Gastrocnemius medialis (tissue), 4 donors: ENCODE data around the gene CD1C. TPM values are rescaled to one million over a fixed set of nuclear protein-coding genes. Genes with fewer than 3 reads are reported as not detected.

Experiments used
- ATAC-seq, 2 donors: fragments of 150-250 bp; one replicate each; pipeline ENCODE4 v1.9.1; 2016
- DNase-seq, 2 donors: peaks; one replicate each; pipeline ENCODE4 v3.0.0-alpha.2; 2019
- H3K27ac ChIP-seq, 4 donors: fragments of 200-600 bp; sonication (generic); 1 replicate in 1 of 4; 2 replicates in 3 of 4; pipeline ENCODE4 v1.5.1; 2016 to 2018; ENCODE audit warnings: mild to moderate bottlenecking in 2 of 4, moderate library complexity in 1 of 4
- H3K27me3 ChIP-seq, 3 donors: fragments of 200-600 bp; sonication (generic) in 2 of 3; 1 replicate in 1 of 3; 2 replicates in 2 of 3; pipeline versions ENCODE4 v1.5.1 to v1.6.0; 2016 to 2019; ENCODE audit warnings: mild to moderate bottlenecking in 1 of 3, moderate library complexity in 1 of 3
- H3K36me3 ChIP-seq, 2 donors: fragments of 200-600 bp; sonication (generic) in 1 of 2; one replicate each; pipeline ENCODE4 v1.5.1; 2017 to 2018
- H3K4me1 ChIP-seq, 2 donors: fragments of 200-600 bp; sonication (generic) in 1 of 2; one replicate each; pipeline ENCODE4 v1.5.1; 2016 to 2017; ENCODE audit warnings: mild to moderate bottlenecking in 2 of 2
- H3K4me3 ChIP-seq, 4 donors: fragments of 200-600 bp; sonication (generic) in 3 of 4; 1 replicate in 1 of 4; 2 replicates in 3 of 4; pipeline ENCODE4 v1.5.1; 2016 to 2019; ENCODE audit warnings: mild to moderate bottlenecking in 2 of 4
- H3K9me3 ChIP-seq, 3 donors: fragments of 200-600 bp; sonication (generic) in 2 of 3; 1 replicate in 1 of 3; 2 replicates in 2 of 3; pipeline ENCODE4 v1.5.1; 2016 to 2019
- POLR2A ChIP-seq, 2 donors: fragments of 450-650 bp; IDR thresholded peaks; one replicate each; pipeline ENCODE4 v1.6.1; 2017; ENCODE audit warnings: antibody characterized with exemption in 2 of 2, mild to moderate bottlenecking in 2 of 2, moderate library complexity in 2 of 2
- in situ Hi-C, 4 donors: fragments of 200-750 bp; cut with MboI; loops; one replicate each; pipeline versions ENCODE4 v1.15.0 to v1.8.0; 2017; ENCODE audit warnings: low sequenced_read_pairs in 4 of 4
- intact Hi-C: fragments of 100-400 bp; cut with DNase I; formaldehyde crosslinking; loops from one replicate; pipeline ENCODE4 v1.15.1; 2023; ENCODE audit warnings: low total_unique reads
- total RNA-seq, 4 donors: library from RNA; depleted of rRNA; stranded (reverse); fragments of >200 nt; gene quantifications; one replicate each; pipeline versions ENCODE4 v1.1.0 to v1.2.3, GENCODE V29; 2016
- TF ChIP-seq, protein P1 (sequence below), 5 experiments: fragments of 450-650 bp in 3 of 5; fragments of 200-600 bp in 2 of 5; sonication (generic) in 2 of 5; IDR thresholded peaks in 4 of 5; conservative IDR thresholded peaks in 1 of 5; 1 replicate in 4 of 5; 2 replicates in 1 of 5; pipeline ENCODE4 v1.5.1; 2016 to 2019; ENCODE audit warnings: antibody characterized with exemption in 5 of 5, mild to moderate bottlenecking in 3 of 5, moderate library complexity in 3 of 5

The CD1C gene
- total RNA-seq, 4 donors from 2014 or later, result 0.35 TPM; not detected in 3

DNA sequence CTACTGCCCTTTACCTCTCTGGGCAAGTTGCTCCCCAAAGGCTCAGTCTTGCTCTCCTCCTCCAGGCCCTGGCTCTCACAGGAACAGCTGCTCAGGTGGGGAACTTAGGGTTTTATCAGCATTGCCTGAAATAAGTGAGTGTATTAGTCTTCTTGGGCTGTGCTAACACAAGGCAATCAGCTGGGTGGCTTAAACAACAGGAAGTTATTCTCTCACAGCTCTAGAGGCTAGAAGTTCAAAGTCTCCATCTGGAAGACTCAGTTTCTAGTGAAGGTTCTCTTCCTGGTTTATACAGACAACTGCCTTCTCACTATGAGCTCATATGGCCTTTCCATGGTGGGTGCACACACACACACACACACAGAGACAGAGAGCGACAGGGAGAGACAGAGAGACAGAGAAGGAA, 2.8 kb upstream of the CD1C start:
- ATAC-seq (no peak), DNase-seq (no peak)
- H3K4me3 ChIP-seq, result no peak overlapping the region
- no peaks in the 10 kb centered on the region for H3K27me3 ChIP-seq
- intact Hi-C loops, result no loop called here
- H3K36me3 ChIP-seq, result no peaks in the 10 kb centered on the region
- in situ Hi-C loops, result no loop called here
- TF ChIP-seq, protein P1, sequence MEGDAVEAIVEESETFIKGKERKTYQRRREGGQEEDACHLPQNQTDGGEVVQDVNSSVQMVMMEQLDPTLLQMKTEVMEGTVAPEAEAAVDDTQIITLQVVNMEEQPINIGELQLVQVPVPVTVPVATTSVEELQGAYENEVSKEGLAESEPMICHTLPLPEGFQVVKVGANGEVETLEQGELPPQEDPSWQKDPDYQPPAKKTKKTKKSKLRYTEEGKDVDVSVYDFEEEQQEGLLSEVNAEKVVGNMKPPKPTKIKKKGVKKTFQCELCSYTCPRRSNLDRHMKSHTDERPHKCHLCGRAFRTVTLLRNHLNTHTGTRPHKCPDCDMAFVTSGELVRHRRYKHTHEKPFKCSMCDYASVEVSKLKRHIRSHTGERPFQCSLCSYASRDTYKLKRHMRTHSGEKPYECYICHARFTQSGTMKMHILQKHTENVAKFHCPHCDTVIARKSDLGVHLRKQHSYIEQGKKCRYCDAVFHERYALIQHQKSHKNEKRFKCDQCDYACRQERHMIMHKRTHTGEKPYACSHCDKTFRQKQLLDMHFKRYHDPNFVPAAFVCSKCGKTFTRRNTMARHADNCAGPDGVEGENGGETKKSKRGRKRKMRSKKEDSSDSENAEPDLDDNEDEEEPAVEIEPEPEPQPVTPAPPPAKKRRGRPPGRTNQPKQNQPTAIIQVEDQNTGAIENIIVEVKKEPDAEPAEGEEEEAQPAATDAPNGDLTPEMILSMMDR (IDR thresholded peaks at IDR 0.05 in 4 of 5, conservative IDR thresholded peaks at IDR 0.05 in 1 of 5), result no peak
- no peak for TF ChIP-seq POLR2A (IDR thresholded peaks at IDR 0.05)
- H3K4me1 ChIP-seq, result no peaks in the 10 kb centered on the region
- no peak overlapping the region for H3K27ac ChIP-seq
- no peaks in the 10 kb centered on the region for H3K9me3 ChIP-seq

DNA sequence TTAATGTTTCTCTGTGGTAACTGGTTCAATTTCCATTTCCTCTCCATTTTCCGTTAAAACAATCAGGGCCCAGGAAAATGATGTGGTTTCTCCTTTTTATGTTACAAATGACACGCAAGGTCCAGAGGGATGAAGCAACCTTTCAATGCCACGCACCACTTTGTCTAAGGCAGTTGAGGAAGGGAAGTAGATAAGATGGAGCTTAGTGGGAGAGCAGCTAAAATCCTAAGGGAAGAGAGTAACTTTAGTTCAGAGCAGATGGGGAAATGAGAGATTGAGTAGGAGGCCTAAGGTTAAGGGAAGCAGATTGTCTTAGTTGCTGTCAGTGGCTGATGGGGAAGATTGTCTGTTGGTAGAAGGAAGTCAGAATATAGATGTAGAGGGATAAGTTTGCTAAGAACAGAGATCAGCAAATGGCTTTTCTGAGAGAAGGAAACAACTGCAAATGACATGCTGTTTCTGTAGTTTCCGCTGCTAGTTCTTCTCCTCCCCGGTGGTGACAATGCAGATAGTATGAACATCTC, 660 bp downstream of the CD1C start:
- Histone ChIP-seq H3K9me3 (no peaks in the 10 kb centered on the region), H3K36me3 (no peaks in the 10 kb centered on the region), H3K27ac (no peak overlapping the region), H3K4me1 (no peaks in the 10 kb centered on the region), H3K27me3 (no peaks in the 10 kb centered on the region), H3K4me3 (no peak overlapping the region)
- TF ChIP-seq, protein P1 (IDR thresholded peaks at IDR 0.05 in 4 of 5, conservative IDR thresholded peaks at IDR 0.05 in 1 of 5), result no peak
- no peak for TF ChIP-seq POLR2A (IDR thresholded peaks at IDR 0.05)
- no peak for ATAC-seq
- intact Hi-C loops (no loop called here), in situ Hi-C loops (no loop called here)
- no peak for DNase-seq

DNA sequence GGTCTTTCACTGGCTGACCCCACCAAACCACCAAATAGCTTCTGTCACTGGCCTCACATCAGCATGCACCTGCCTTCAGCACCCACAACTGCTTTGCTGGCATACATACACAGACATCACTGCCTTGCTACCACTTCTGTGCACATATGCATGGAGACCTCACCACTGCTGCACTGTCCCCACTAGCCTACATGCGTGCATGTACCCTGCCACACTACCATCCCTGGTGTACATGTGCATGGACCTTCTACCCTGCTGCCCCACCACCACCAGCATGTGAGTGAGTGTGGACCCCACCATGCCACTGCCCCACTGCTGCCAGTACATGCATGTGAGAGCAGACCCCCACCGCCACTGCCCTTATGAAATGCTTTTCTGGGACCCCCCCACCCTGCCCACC, 6.1 kb downstream of the CD1C start:
- H3K27me3 ChIP-seq, result no peaks in the 10 kb centered on the region
- ATAC-seq, result no peak
- in situ Hi-C loops, result no loop called here

DNA sequence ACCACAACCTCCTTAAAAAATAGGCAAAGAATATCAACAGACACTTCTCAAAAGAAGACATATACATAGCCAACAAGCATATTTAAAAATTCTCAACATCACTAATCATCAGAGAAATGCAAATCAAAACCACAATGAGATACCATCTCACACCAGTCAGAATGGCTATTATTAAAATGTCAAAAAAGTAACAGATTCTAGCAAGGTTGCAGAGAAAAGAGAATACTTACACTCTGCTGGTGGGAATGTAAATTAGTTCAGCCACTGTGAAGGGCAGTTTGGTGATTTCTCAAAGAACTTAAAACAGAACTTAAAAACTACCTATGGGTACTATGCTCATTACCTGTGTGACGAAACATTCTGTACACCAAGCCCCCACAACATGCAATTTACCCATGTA, 20.9 kb downstream of the CD1C start:
- H3K27me3 ChIP-seq, result no peaks in the 10 kb centered on the region
- peaks cover 0 to 10% (median 0%) of the 10 kb centered on the region in 3 donors for H3K9me3 ChIP-seq
- no peaks in the 10 kb centered on the region for H3K4me1 ChIP-seq
- no peak overlapping the region for H3K4me3 ChIP-seq
- in situ Hi-C loops, result no loop called here
- TF ChIP-seq, protein P1 (IDR thresholded peaks at IDR 0.05 in 4 of 5, conservative IDR thresholded peaks at IDR 0.05 in 1 of 5), result no peak
- TF ChIP-seq POLR2A (IDR thresholded peaks at IDR 0.05), result no peak
- no peak for ATAC-seq
- no peak for DNase-seq
- H3K27ac ChIP-seq, result no peak overlapping the region
- intact Hi-C loops, result no loop called here
- no peaks in the 10 kb centered on the region for H3K36me3 ChIP-seq

More for the DNA sequence above, 6.1 kb downstream of the CD1C start:
- no peaks in the 10 kb centered on the region for H3K36me3 ChIP-seq
- no peaks in the 10 kb centered on the region for H3K9me3 ChIP-seq
- H3K27ac ChIP-seq, result no peak overlapping the region
- no peak for TF ChIP-seq POLR2A (IDR thresholded peaks at IDR 0.05)
- TF ChIP-seq, protein P1 (IDR thresholded peaks at IDR 0.05 in 4 of 5, conservative IDR thresholded peaks at IDR 0.05 in 1 of 5), result no peak
- H3K4me1 ChIP-seq, result no peaks in the 10 kb centered on the region
- intact Hi-C loops, result no loop called here
- no peak for DNase-seq
- no peak overlapping the region for H3K4me3 ChIP-seq

DNA sequence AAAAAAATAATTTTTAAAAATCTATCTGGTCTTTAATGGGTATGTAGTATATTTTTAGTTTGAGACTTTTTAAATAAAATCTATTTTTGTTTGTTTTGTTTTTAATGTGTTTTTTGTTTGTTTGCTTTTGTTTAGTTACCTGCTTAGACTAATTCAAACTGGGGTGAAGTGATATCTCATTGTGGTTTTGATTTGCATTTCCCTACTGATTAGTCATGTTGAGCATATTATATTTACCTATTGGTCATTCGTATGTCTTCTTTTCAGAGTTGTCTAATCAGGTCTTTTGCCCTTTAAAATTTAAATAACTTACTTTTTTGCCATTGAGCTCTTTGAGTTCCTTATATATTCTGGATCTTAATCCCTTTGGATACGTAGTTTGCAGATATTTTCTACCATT, 21.3 kb downstream of the CD1C start:
- ATAC-seq, result no peak
- peaks cover 0 to 10% (median 0%) of the 10 kb centered on the region in 3 donors for H3K9me3 ChIP-seq
- in situ Hi-C loops, result no loop called here

More for the DNA sequence above, 21.3 kb downstream of the CD1C start:
- H3K27ac ChIP-seq, result no peak overlapping the region
- H3K27me3 ChIP-seq, result no peaks in the 10 kb centered on the region
- no peak for DNase-seq
- intact Hi-C loops, result no loop called here
- no peaks in the 10 kb centered on the region for H3K4me1 ChIP-seq
- no peaks in the 10 kb centered on the region for H3K36me3 ChIP-seq
- TF ChIP-seq POLR2A (IDR thresholded peaks at IDR 0.05), result no peak
- TF ChIP-seq, protein P1 (IDR thresholded peaks at IDR 0.05 in 4 of 5, conservative IDR thresholded peaks at IDR 0.05 in 1 of 5), result no peak
- H3K4me3 ChIP-seq, result no peak overlapping the region
